RCC 7860 (cell line): ENCODE results near the gene SLC38A5.
"Not testable (repeated sequence)": the region's sequence is repeated elsewhere in the genome, so short reads cannot be mapped to it uniquely, and the experiment has no call there.

Source experiments
- DNase-seq: peaks from one replicate; pipeline ENCODE4 v3.0.0-alpha.2; 2015; ENCODE audit warnings: low spot score
- FAIRE-seq: peaks from 2 replicates; lab custom pipeline; 2012; peaks lifted over from hg19 to GRCh38; lab: Jason Lieb, UNC

The SLC38A5 gene

GRCh38 chrX:48470833-48471118, 716 bp upstream of the SLC38A5 start:
- DNase-seq: no peak
- FAIRE-seq: no peak

DNA sequence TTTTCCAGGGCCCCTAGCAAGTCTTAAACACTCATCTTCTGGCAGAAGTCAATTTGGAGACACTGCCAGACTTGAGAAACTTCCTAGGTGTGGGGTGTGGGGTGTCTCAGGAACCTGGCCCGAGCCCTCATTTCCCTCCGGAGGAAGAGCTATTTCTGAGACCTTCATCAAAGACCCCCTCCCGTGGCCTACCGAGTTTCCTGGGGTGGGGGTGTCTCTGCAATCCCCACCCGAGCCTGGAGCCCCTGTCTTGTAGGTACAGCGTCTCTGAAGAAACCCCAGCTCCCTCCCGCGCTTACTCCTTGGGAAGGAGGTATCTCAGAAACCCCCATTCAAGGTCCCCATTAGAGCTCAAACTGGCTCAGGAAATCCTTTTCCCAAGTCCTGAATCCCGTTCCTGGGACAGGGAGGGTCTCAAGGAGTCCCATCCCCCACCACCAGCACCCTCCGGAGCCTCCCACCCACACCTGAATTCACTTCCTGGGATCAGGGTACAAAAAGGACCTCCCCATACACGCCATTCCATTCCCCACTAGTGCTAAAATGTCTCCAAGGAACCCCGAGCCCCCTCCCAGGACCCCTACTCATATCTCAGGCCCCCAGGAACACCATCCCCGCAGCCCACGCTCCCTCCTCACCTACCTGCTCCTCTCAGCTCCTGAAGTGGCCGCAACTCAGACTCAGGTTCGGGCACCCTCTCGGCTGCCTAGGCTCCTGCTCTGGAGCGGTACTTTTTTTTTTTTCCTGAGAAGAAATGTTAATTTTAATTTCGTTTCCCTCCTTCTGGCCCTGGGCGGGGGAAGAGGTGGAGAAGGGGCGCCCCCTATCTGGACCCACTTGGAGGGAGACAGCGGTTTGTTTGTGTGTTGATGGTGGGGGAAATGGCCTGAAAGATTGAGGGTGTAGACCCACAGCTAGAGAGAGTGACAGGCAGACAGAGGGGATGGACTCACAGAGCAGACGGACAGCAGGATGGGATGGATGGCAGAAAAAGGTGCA, 1.1 kb downstream of the SLC38A5 start:
- DNase-seq (no peak), FAIRE-seq (no peak)

GRCh38 chrX:48468247-48468671, 1.8 kb downstream of the SLC38A5 start:
- no peak for DNase-seq

GRCh38 chrX:48467281-48467761, 2.7 kb downstream of the SLC38A5 start:
- no peak for FAIRE-seq
- no peak for DNase-seq

More at GRCh38 chrX:48468247-48468671, 1.8 kb downstream of the SLC38A5 start:
- FAIRE-seq: no peak

GRCh38 chrX:48466696-48467095, 3.4 kb downstream of the SLC38A5 start:
- no peak for FAIRE-seq
- DNase-seq: no peak

DNA sequence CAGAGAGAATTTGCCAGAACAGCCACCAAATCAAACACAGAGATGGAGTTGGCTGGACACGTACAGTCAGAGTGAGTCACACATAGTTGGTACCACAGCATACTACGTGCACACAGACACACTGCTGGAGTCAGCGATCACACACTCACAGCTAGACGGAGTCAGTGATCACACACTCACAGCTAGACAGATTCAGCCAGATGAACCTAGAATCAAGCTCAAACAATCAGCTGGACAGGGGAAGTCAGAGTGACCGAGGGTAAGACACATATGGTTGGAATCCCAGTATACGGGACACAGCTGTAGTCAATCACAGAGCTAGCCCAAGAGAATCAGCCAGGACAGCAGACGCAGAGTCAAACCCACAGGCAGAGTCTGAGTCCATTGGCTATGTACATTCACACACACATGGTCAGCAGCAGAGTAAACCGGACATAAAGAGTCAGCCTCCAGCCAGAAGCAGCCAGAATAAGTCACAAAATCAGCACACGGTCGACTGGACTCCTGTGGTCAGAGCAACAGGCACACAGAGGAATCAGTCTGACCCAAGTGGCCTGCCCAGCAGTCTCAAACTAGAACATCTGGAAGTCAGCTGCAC, 4.6 kb downstream of the SLC38A5 start:
- peak; percentile 69 for DNase-seq
- FAIRE-seq: peak; percentile 20

GRCh38 chrX:48461830-48462229, 8.2 kb downstream of the SLC38A5 start:
- DNase-seq (no peak), FAIRE-seq (no peak)

DNA sequence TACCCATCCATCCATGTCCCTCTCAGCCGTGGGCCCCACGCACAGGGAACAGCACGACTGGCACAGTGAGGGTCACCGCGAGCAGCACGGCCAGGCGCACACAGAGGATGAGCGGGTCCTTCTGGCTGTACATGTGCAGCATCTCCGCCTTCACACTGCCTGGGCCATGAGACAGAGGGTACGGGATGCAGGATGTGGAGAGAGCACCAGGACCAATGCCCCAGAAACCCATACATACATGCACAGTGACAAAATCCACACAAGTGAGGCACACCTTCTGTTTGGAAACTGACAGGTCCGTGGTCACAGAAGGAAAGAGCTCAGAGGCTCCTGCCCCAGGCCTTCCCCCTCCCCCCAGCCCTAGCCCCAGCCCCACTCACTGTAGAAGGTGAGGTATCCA, 9.5 kb downstream of the SLC38A5 start:
- DNase-seq: no peak
- FAIRE-seq: no peak

DNA sequence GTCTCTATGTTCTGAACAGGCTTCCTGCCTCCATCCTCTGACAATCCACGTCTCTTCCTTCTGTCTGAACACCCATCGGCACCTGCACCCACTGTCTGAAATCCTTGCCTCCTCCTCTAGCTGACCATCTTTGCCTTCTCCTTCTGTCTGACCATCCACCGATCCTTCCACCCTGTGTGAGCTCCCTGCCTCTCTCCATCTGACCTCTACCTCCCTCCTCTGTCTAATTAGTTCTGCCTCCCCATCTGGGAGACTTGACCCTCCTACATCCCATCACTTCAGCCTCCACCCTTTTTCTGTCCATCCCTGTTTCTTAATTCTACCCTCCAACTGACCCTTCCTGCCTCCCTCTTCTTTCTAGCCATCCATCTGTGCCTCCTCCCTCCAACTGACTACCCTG, 10.0 kb downstream of the SLC38A5 start:
- no peak for FAIRE-seq
- DNase-seq: no peak

DNA sequence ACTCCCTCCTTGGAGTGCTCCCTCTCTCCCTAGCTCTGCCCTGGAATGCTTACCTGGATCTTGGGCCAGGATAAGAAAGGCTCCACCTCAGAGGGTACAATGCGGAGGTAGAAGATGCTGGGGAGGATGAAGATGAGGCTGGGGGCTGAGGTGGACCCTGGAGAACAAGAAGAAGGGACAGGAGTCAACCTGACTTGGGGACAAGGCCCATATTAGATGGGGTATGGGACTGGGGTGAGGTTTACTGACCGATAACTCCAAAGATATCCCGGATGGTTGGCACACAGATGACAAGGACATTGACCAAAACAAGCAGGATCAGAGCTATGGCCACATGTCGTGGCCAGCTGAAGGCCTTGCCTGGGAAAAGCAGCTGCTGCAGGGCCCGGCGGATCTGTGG, 10.6 kb downstream of the SLC38A5 start:
- FAIRE-seq: no peak
- no peak for DNase-seq

GRCh38 chrX:48458711-48459110, 11.3 kb downstream of the SLC38A5 start:
- no peak for DNase-seq
- FAIRE-seq: no peak

- DNase-seq (no peak), FAIRE-seq (no peak)
Observed at GRCh38 chrX:48456628-48457331, 13.3 kb downstream of the SLC38A5 start.

DNA sequence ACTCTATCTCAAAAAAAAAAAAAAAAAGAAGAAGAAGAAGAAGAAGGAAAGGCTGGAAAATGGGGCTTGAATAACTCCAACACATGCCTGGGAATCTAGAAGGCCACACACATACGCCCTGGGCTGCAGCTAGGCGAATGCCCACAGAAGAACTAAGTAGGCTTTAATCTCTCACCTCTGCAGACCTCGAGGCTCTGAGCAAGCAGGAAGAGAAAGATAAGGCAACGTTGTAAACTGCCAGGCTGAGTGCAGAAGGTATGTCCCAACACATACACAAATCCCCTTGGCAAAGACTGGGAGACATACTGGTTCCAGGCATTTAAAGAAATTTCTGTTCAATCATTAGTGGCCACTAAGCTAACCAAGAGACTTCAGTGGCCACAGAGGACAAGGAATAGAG, 18.4 kb downstream of the SLC38A5 start:
- no peak for FAIRE-seq

DNA sequence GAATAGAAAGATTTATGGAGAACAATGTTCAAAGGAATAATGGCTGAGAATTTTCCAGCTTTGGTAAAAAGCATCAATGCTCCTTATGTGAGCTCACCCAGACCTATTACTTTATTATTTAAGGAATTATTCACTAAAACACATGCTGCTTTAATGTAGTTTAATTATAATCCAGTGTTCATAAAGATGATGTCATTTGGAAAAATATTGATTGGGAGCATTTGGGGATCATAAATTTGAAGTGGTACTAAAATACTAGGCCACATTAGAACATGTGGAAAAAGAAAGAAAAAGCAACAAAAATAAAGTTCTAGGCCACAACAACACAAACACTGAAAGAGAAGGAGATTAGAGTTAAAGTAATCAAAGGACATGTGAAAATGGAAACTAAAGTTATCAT, 20.0 kb downstream of the SLC38A5 start:
- FAIRE-seq (no peak), DNase-seq (no peak)

More for the DNA sequence above, 18.4 kb downstream of the SLC38A5 start:
- DNase-seq: no peak

- not testable (repeated sequence) for DNase-seq, FAIRE-seq
Observed at GRCh38 chrX:48447201-48447600, 22.9 kb downstream of the SLC38A5 start.

DNA sequence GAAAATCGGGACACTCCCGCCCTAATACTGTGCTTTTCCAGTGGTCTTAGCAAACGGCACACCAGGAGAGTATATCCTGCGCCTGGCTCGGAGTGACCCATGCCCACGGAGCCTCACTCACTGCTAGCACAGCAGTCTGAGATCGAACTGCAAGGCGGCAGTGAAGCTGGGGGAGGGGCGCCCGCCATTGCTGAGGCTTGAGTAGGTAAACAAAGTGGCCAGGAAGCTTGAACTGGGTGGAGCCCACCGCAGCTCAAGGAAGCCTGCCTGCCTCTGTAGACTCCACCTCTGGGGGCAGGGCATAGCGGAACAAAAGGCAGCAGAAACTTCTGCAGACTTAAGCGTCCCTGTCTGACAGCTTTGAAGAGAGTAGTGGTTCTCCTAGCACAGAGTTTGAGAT, 36.3 kb downstream of the SLC38A5 start:
- not testable (repeated sequence) for FAIRE-seq, DNase-seq

- FAIRE-seq (peak; percentile 98), DNase-seq (peak; percentile 81)
Observed at GRCh38 chrX:48430166-48430565, 39.9 kb downstream of the SLC38A5 start.

DNA sequence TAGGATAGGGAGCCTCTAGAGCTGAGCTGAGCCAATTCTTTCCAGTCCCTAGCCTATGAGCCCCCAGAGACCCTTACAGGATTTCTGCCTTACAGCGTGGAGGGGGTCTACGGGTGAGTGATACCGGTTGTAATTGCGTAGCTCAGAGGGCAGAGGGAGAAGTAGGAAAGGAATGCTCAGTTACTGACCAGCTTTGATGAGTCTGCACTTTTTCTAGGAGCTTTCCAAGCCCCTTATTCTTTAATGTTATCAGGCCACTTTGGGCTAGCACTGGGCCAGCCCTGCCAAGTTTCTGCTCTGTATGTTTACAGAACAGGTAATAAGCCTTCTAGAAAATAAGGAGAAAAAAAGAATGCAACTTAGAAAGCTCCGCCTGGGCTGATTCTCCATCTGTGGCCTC, 40.5 kb downstream of the SLC38A5 start:
- FAIRE-seq, DNase-seq: not testable (repeated sequence)

- FAIRE-seq: peak; percentile 88
- DNase-seq: not testable (repeated sequence)
Observed at GRCh38 chrX:48427027-48427716, 42.9 kb downstream of the SLC38A5 start.

GRCh38 chrX:48411860-48412259, 58.2 kb downstream of the SLC38A5 start, which contains the start of gene SSX4B:
Gene SSX4B, minus strand, starts transcription at chrX:48411960. Its CDS starts 588 bp downstream, at chrX:48411372.
- FAIRE-seq, DNase-seq: not testable (repeated sequence)
